ENCODE measurements around the gene CDH7.

The CDH7 gene

DNA sequence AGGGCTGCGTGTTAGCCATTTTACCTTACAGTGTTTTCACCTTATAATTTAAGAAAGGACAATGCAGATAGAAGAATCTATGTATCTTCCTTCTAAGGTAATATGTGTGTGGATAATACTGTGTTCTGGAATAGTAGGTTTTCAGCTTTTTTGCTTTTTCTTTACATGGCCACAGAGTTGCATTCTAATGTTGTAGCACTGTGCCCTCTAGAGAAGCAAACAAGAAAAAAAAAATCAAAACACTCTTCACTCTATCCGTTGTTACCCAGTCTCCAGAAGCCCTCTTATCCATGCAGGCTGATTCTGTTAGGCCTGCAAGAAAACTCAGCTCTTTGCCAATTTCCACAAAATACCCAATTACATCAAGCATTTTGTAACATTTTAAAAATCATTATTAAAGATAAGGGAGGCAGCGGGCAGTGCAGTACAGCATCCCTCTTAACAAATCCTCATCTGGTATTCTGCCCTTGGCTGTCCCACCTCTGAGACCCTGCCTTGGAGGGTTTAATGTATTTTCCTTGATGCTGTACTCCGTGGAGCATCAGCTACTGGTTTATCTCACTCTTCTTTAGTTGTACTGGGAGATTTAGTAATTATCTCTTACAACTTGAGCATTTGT is 41.8 kb downstream of the CDH7 start:
- no peak overlapping the region for H3K27ac ChIP-seq
- TF ChIP-seq, protein P1, sequence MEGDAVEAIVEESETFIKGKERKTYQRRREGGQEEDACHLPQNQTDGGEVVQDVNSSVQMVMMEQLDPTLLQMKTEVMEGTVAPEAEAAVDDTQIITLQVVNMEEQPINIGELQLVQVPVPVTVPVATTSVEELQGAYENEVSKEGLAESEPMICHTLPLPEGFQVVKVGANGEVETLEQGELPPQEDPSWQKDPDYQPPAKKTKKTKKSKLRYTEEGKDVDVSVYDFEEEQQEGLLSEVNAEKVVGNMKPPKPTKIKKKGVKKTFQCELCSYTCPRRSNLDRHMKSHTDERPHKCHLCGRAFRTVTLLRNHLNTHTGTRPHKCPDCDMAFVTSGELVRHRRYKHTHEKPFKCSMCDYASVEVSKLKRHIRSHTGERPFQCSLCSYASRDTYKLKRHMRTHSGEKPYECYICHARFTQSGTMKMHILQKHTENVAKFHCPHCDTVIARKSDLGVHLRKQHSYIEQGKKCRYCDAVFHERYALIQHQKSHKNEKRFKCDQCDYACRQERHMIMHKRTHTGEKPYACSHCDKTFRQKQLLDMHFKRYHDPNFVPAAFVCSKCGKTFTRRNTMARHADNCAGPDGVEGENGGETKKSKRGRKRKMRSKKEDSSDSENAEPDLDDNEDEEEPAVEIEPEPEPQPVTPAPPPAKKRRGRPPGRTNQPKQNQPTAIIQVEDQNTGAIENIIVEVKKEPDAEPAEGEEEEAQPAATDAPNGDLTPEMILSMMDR (IDR thresholded peaks at IDR 0.05): 0 out of 2 replicates have a peak, but pooled peaks have one; percentile 10
- no peak for TF ChIP-seq ZFX (IDR thresholded peaks at IDR 0.05; ENCODE audit: borderline replicate concordance)

DNA sequence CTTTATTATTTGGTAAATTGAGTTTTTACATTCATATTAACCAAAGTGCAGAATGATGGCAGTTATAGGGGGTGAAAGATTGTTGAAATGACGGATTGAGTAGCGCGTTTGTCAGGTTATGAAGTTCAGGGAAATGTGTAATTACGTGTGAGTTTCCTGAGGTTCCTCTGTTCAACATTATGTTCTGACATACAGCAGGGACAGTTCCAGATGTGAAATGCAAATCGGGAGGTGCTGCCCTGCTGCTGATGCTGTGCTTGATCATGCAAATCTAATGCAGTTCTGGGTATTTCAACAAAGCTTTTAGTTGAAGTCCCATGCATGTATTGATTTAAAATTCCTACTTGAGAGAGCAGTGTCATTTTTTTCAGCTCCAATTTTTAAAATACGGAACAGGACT is 57.9 kb downstream of the CDH7 start:
- TF ChIP-seq, protein P1 (IDR thresholded peaks at IDR 0.05): no peak
- no peak for TF ChIP-seq ZFX (IDR thresholded peaks at IDR 0.05; ENCODE audit: borderline replicate concordance)
- no peak overlapping the region for H3K27ac ChIP-seq

GRCh38 chr18:65811307-65811706 is 60.5 kb downstream of the CDH7 start:
- H3K27ac ChIP-seq: no peak overlapping the region
- no peak for TF ChIP-seq ZFX (IDR thresholded peaks at IDR 0.05; ENCODE audit: borderline replicate concordance)
- TF ChIP-seq, protein P1 (IDR thresholded peaks at IDR 0.05): no peak

- TF ChIP-seq, protein P1 (IDR thresholded peaks at IDR 0.05): no peak
- no peak for TF ChIP-seq ZFX (IDR thresholded peaks at IDR 0.05; ENCODE audit: borderline replicate concordance)
- no peak overlapping the region for H3K27ac ChIP-seq
Observed at GRCh38 chr18:65815506-65815905, 64.7 kb downstream of the CDH7 start.

DNA sequence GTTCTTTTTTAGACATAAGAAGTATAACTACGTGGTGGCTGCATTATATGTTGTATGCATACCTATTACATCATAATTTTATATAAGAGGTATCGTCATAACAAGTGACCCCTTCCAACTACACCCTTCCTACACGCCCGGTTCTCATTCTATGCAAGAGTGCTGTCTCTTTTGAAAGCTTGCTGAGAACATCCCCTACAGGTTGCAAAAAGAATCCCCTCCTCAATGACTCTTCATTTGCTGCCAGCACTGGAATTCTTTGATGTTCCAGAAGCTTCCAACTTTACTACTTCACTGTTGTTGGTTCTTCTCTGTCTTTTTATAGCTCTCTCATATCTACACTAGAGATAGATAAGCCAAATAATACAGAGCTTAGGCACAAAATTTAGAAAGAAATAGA is 66.4 kb downstream of the CDH7 start:
- no peak overlapping the region for H3K27ac ChIP-seq
- no peak for TF ChIP-seq ZFX (IDR thresholded peaks at IDR 0.05; ENCODE audit: borderline replicate concordance)
- TF ChIP-seq, protein P1 (IDR thresholded peaks at IDR 0.05): no peak

DNA sequence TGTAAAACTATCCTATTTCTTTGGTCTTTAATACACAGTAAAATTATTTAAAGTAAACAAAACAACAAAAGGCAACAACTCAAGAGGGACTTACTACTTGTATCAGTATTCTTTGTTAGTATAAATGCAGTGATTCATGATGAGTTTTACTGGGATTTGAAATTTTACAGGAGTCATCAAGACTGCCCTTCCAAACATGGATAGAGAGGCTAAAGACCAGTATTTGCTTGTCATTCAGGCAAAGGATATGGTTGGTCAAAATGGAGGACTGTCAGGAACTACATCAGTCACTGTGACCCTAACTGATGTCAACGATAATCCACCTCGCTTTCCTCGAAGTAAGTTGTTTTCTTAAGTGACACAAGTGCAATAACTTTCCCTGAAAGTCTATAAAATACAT is 71.1 kb downstream of the CDH7 start:
- no peak overlapping the region for H3K27ac ChIP-seq
- no peak for TF ChIP-seq ZFX (IDR thresholded peaks at IDR 0.05; ENCODE audit: borderline replicate concordance)
- TF ChIP-seq, protein P1 (IDR thresholded peaks at IDR 0.05): no peak

DNA sequence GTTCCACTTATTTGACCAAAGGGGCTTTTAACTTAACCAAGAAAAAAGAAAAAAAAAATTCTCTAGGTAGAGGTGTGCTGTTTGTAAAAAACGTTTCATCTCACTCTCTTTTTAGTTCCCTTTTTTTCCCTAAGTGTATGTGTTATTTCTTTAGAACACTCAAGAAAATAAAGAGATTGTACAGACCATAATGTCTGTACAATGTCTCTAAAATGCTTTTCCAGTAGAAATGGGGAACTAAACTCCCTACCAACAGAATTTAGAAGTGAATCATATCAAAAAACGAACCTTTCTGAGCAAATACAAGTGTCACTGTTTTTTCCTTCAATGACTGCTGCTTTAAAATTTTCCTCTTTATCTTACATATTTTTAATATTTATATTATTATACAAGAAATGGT is 72.0 kb downstream of the CDH7 start:
- no peak overlapping the region for H3K27ac ChIP-seq
- TF ChIP-seq, protein P1 (IDR thresholded peaks at IDR 0.05): no peak
- TF ChIP-seq ZFX (IDR thresholded peaks at IDR 0.05; ENCODE audit: borderline replicate concordance): no peak
